Superior temporal gyrus (tissue), 1 donor: ENCODE measurements around the gene LDLRAD3.

Experiments
- DNase-seq: peaks from one replicate; pipeline ENCODE4 v3.0.0-alpha.2; 2016; ENCODE audit errors: extremely low spot score

Gene LDLRAD3

DNA sequence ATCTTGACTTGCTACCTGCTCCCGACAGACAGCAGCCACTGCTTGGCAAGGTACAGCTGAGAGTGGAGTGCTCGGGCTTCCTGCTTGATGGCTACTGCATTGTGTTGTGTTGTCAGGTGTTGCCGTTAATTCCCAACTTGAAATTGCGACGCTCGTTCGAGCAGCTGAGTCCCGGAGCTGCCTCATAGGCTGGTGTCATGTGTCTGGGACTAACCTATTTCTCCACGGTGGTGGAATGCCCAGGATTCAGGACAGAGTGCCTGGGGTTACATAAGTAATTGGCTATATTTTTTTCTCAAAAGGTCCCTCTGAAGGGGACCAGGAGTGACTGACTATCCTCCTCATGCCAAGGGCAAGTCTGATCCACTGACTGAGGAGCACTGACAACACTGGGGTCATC, 326.8 kb downstream of the LDLRAD3 start:
- DNase-seq = no peak

DNA sequence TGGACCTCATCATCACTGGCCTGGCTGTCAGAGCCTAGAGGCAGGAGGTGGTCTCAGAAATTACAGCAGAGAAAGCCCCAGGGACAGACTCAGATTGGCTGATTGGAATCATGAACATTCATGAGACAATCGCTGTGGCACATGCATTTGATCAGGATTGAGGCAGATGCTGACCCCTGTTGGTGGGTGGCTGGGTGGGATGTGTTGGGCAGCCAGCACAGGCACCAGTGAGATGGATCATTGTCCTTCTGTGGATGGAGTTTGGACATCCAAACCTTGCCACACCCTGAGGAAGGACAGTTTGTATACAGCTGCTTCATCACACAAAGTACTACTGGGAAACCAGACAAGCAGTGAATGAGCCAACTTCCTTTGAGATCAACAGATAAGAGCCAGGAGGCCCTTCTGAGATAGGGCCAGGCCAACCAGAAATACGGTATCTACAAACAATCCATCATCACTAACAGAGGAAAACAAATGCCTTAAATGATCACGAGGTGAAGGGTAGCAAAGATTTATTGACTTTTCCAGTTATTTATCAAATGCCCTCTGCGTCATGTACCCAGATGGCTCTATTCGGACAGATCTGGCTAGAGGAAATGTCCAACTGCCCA, 328.0 kb downstream of the LDLRAD3 start:
- DNase-seq = no peak

DNA sequence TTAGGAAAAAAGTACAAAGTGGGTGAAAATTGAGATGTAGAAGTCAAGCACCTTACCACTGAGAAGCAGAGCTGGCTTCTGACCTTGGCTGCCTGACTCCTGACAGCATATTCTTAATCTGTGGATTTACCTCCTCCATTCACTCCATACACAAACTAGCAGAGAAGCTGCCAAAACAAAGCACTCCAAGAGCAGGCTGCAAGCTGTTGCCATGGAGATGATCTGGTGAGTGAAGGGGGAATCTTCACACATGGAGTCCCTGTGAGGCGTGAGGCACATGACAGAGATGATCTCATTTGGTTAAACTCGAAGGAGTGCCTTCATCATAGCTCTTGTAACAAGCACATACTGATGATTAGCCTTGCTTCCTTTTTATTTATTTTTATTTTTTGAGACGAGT, 329.2 kb downstream of the LDLRAD3 start:
- peak; percentile 44 for DNase-seq

DNA sequence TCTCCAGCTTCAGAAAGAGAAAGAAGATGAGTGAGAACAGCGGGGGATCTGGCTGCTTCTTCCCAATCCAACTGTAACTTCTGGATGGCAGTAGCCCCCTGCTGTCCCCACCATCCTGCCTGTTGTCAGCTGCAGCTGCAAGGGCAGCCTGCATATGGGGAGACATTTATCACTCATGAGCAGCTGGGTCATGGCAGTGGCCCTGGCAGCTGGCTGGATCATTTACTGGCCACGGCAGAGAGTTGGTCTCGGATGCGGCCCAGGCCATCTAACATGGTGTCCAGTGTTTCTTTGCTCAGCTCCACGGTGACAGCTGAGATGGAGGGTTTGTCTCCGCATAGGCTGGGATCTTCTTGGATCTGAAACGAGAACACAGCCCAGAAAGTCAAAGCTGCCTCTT, 330.6 kb downstream of the LDLRAD3 start:
- no peak for DNase-seq

DNA sequence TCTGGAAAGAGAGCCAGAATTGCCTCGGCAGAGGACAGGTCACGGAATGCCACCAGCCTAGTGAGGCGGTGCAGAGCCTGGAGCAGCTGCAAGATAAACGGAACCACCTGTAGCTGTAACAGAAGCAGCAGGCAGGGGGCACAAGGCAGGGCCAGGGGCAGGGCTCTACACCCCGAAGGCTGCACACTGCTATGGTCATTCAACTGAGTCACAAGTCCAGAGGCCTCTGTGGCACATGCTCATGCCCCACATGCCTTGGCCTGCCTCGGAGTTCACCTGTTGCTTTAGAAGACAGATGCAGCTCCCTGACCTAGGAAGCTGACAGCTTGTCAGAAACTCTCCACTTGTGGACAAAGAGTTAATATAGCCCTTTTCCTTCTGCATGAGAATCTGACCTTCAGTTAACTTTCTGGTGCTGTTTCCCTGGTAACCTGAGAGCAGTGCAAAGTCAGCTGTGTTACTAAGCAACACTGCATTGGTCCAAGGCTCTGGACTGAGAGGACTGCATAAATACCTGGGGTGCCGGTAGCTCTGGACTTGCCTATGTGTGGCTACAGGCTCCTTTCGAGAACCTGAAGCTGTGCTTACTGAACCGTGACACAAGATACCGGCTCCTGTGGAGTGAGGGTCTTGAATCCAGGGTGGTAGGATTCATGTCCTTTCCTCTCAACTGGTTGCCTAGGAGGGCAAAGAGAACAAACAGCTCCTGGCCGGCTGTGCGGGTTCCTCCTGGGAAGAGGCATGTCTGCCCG, 334.8 kb downstream of the LDLRAD3 start:
- DNase-seq = no peak

DNA sequence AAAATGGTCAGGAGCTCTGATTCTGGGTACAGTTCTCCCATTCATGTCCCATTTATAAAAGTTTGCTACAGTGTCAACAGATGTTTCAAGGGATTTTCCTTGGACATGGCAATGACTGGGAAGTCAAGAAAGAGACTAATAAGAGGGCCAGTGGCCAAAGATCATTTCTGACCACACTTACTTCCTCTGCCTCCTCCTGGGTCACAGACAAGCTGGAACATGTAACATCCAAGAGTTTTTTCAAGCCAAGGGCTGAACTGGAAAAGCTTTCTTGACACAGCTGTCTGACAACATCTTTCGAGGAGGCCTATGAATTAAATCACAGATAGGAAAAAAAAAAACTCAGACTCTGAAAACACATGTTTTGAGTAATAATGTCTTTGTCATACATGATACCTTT, 336.7 kb downstream of the LDLRAD3 start:
- DNase-seq = no peak
